Ectodermal cell (in vitro differentiated cells): ENCODE results near the gene TPRG1L.

ENCODE experiments used
- H3K27ac ChIP-seq: 2 replicates; pipeline ENCODE4 v1.7.0; 2013; ENCODE audit warnings: mild to moderate bottlenecking, low read depth, low read length; ENCODE audit not compliant: insufficient read depth, poor library complexity, severe bottlenecking
- H3K27me3 ChIP-seq: 2 replicates; pipeline ENCODE4 v1.7.0; 2013; ENCODE audit warnings: mild to moderate bottlenecking, low read length; ENCODE audit not compliant: insufficient read depth, control insufficient read depth, poor library complexity, severe bottlenecking
- H3K36me3 ChIP-seq: one replicate; pipeline ENCODE4 v1.7.0; 2013; ENCODE audit warnings: low read length; ENCODE audit not compliant: control insufficient read depth, insufficient read depth
- H3K4me1 ChIP-seq: one replicate; pipeline ENCODE4 v1.7.0; 2013; ENCODE audit warnings: low read length; ENCODE audit not compliant: control insufficient read depth, insufficient read depth
- H3K4me3 ChIP-seq: 2 replicates; pipeline ENCODE4 v1.7.0; 2013; ENCODE audit warnings: low read depth, low read length, control low read depth; ENCODE audit not compliant: insufficient read depth
- H3K9me3 ChIP-seq: 2 replicates; pipeline ENCODE4 v1.7.0; 2013; ENCODE audit warnings: mild to moderate bottlenecking, low read length, moderate library complexity; ENCODE audit not compliant: control insufficient read depth
- WGBS, 2 experiments: methylation state at CpG; one replicate each; pipeline ENCODE4 v1.1.7; 2013; ENCODE audit warnings: missing lambda C conversion rate in 2 of 2; 5-methylcytosine and 5-hydroxymethylcytosine counted together

Gene TPRG1L

GRCh38 chr1:3663999-3664699 is 39.3 kb downstream of the TPRG1L start:
- Histone ChIP-seq H3K4me3 (no peak overlapping the region), H3K27ac (no peak overlapping the region), H3K4me1 (no peaks in the 10 kb centered on the region), H3K27me3 (peaks cover 18% of the 10 kb centered on the region), H3K36me3 (no peaks in the 10 kb centered on the region), H3K9me3 (no peaks in the 10 kb centered on the region)
- WGBS, 2 experiments, result 90% methylated on average over 14 of the region's 14 CpGs

GRCh38 chr1:3664700-3665375 is 40.0 kb downstream of the TPRG1L start:
- H3K4me3 ChIP-seq, result no peak overlapping the region
- no peaks in the 10 kb centered on the region for H3K4me1 ChIP-seq
- 90 to 93% methylated on average over 14 of the region's 14 CpGs for WGBS, 2 experiments
- peaks cover 23% of the 10 kb centered on the region for H3K27me3 ChIP-seq
- no peaks in the 10 kb centered on the region for H3K36me3 ChIP-seq
- H3K27ac ChIP-seq, result no peak overlapping the region
- no peaks in the 10 kb centered on the region for H3K9me3 ChIP-seq

GRCh38 chr1:3668148-3668547 is 43.3 kb downstream of the TPRG1L start:
- 91% methylated on average over 8 of the region's 8 CpGs for WGBS, 2 experiments
- H3K4me1 ChIP-seq, result no peaks in the 10 kb centered on the region

GRCh38 chr1:3668585-3669300 is 43.9 kb downstream of the TPRG1L start:
- Histone ChIP-seq H3K4me1 (no peaks in the 10 kb centered on the region), H3K27me3 (peaks cover 32% of the 10 kb centered on the region), H3K27ac (no peak overlapping the region), H3K36me3 (no peaks in the 10 kb centered on the region), H3K4me3 (no peak overlapping the region), H3K9me3 (no peaks in the 10 kb centered on the region)
- 46 to 50% methylated on average over 30 of the region's 30 CpGs for WGBS, 2 experiments

More at GRCh38 chr1:3668148-3668547, 43.3 kb downstream of the TPRG1L start:
- Histone ChIP-seq H3K27me3 (peaks cover 32% of the 10 kb centered on the region), H3K9me3 (no peaks in the 10 kb centered on the region), H3K36me3 (no peaks in the 10 kb centered on the region), H3K4me3 (no peak overlapping the region), H3K27ac (no peak overlapping the region)

GRCh38 chr1:3669421-3669821 is 44.6 kb downstream of the TPRG1L start:
- Histone ChIP-seq H3K4me1 (no peaks in the 10 kb centered on the region), H3K36me3 (no peaks in the 10 kb centered on the region), H3K9me3 (no peaks in the 10 kb centered on the region), H3K4me3 (no peak overlapping the region), H3K27me3 (peaks cover 32% of the 10 kb centered on the region), H3K27ac (no peak overlapping the region)
- WGBS, 2 experiments, result 87 to 90% methylated on average over 14 of the region's 14 CpGs

GRCh38 chr1:3669971-3670431 is 45.2 kb downstream of the TPRG1L start:
- Histone ChIP-seq H3K4me1 (no peaks in the 10 kb centered on the region), H3K9me3 (no peaks in the 10 kb centered on the region), H3K27me3 (peaks cover 32% of the 10 kb centered on the region), H3K4me3 (no peak overlapping the region), H3K27ac (no peak overlapping the region), H3K36me3 (no peaks in the 10 kb centered on the region)
- 87 to 88% methylated on average over 9 of the region's 9 CpGs for WGBS, 2 experiments

- Histone ChIP-seq H3K4me3 (no peak overlapping the region), H3K36me3 (no peaks in the 10 kb centered on the region), H3K27ac (no peak overlapping the region), H3K4me1 (no peaks in the 10 kb centered on the region), H3K27me3 (peaks cover 32% of the 10 kb centered on the region), H3K9me3 (no peaks in the 10 kb centered on the region)
- 91 to 93% methylated on average over 15 of the region's 15 CpGs for WGBS, 2 experiments
Measured at GRCh38 chr1:3670823-3671265, 46.0 kb downstream of the TPRG1L start.

GRCh38 chr1:3671371-3672180 is 46.8 kb downstream of the TPRG1L start:
- no peaks in the 10 kb centered on the region for H3K36me3 ChIP-seq
- no peak overlapping the region for H3K27ac ChIP-seq
- H3K9me3 ChIP-seq, result no peaks in the 10 kb centered on the region
- H3K27me3 ChIP-seq, result peaks cover 32% of the 10 kb centered on the region
- 59 to 67% methylated on average over 29 of the region's 29 CpGs for whole genome bisulfite sequencing, 2 experiments
- H3K4me1 ChIP-seq, result no peaks in the 10 kb centered on the region
- no peak overlapping the region for H3K4me3 ChIP-seq

GRCh38 chr1:3672231-3672970 is 47.6 kb downstream of the TPRG1L start:
- H3K27me3 ChIP-seq, result peaks cover 32% of the 10 kb centered on the region
- no peaks in the 10 kb centered on the region for H3K36me3 ChIP-seq
- no peaks in the 10 kb centered on the region for H3K9me3 ChIP-seq
- H3K27ac ChIP-seq, result no peak overlapping the region
- no peak overlapping the region for H3K4me3 ChIP-seq
- 86% methylated on average over 21 of the region's 21 CpGs for WGBS, 2 experiments
- H3K4me1 ChIP-seq, result no peaks in the 10 kb centered on the region
